ENCODE results near the gene MSH3.

The MSH3 gene

GRCh38 chr5:80703747-80704146 lies 49.3 kb downstream of the MSH3 start:
- DNase-seq: no peak
- TF ChIP-seq CTCF (IDR thresholded peaks at IDR 0.05): no peak
- Mint-ChIP-seq H3K4me3 (no peak overlapping the region), H3K27ac (no peak overlapping the region), H3K4me1 (peaks cover 19% of the 10 kb centered on the region), H3K9me3 (no peaks in the 10 kb centered on the region), H3K27me3 (ENCODE audit: low read depth, poor library complexity) (no peaks in the 10 kb centered on the region), H3K36me3 (ENCODE audit: low read depth) (peaks cover 24% of the 10 kb centered on the region)

- Mint-ChIP-seq H3K27ac (no peak overlapping the region), H3K9me3 (no peaks in the 10 kb centered on the region), H3K27me3 (ENCODE audit: low read depth, poor library complexity) (no peaks in the 10 kb centered on the region), H3K4me1 (peaks cover 19% of the 10 kb centered on the region), H3K36me3 (ENCODE audit: low read depth) (peaks cover 27% of the 10 kb centered on the region), H3K4me3 (no peak overlapping the region)
- TF ChIP-seq CTCF (IDR thresholded peaks at IDR 0.05): no peak
- DNase-seq: no peak
These were observed 49.8 kb downstream of the MSH3 start for GRCh38 chr5:80704221-80704620.

GRCh38 chr5:80705216-80705769 lies 50.8 kb downstream of the MSH3 start:
- Mint-ChIP-seq H3K9me3 (no peaks in the 10 kb centered on the region), H3K27me3 (ENCODE audit: low read depth, poor library complexity) (no peaks in the 10 kb centered on the region), H3K27ac (no peak overlapping the region), H3K4me1 (peaks cover 19% of the 10 kb centered on the region), H3K36me3 (ENCODE audit: low read depth) (peaks cover 34% of the 10 kb centered on the region), H3K4me3 (no peak overlapping the region)
- no peak for DNase-seq
- TF ChIP-seq CTCF (IDR thresholded peaks at IDR 0.05): no peak

- no peak for TF ChIP-seq CTCF (IDR thresholded peaks at IDR 0.05)
These were observed 51.3 kb downstream of the MSH3 start for GRCh38 chr5:80705801-80706200.

GRCh38 chr5:80706835-80707447 lies 52.5 kb downstream of the MSH3 start:
- no peak overlapping the region for H3K27ac Mint-ChIP-seq
- no peak for TF ChIP-seq CTCF (IDR thresholded peaks at IDR 0.05)
- H3K36me3 Mint-ChIP-seq (ENCODE audit: low read depth): peaks cover 34% of the 10 kb centered on the region
- no peaks in the 10 kb centered on the region for H3K27me3 Mint-ChIP-seq (ENCODE audit: low read depth, poor library complexity)
- DNase-seq: no peak
- no peaks in the 10 kb centered on the region for H3K9me3 Mint-ChIP-seq
- no peak overlapping the region for H3K4me3 Mint-ChIP-seq
- peaks cover 11% of the 10 kb centered on the region for H3K4me1 Mint-ChIP-seq

More at GRCh38 chr5:80705801-80706200, 51.3 kb downstream of the MSH3 start:
- peaks cover 34% of the 10 kb centered on the region for H3K36me3 Mint-ChIP-seq (ENCODE audit: low read depth)
- H3K4me3 Mint-ChIP-seq: no peak overlapping the region
- H3K9me3 Mint-ChIP-seq: no peaks in the 10 kb centered on the region
- H3K27me3 Mint-ChIP-seq (ENCODE audit: low read depth, poor library complexity): no peaks in the 10 kb centered on the region
- DNase-seq: no peak
- peaks cover 19% of the 10 kb centered on the region for H3K4me1 Mint-ChIP-seq
- no peak overlapping the region for H3K27ac Mint-ChIP-seq

GRCh38 chr5:80707645-80708044 lies 53.2 kb downstream of the MSH3 start:
- Mint-ChIP-seq H3K27me3 (ENCODE audit: low read depth, poor library complexity) (no peaks in the 10 kb centered on the region), H3K27ac (no peak overlapping the region), H3K9me3 (no peaks in the 10 kb centered on the region), H3K36me3 (ENCODE audit: low read depth) (peaks cover 34% of the 10 kb centered on the region), H3K4me3 (no peak overlapping the region), H3K4me1 (peaks cover 9% of the 10 kb centered on the region)
- TF ChIP-seq CTCF (IDR thresholded peaks at IDR 0.05): no peak
- DNase-seq: no peak
